Mucosa of descending colon (tissue), 3 donors: ENCODE measurements around the gene MPPED2. TPM values are rescaled to one million over a fixed set of nuclear protein-coding genes. Genes with fewer than 3 reads are reported as not detected.

Source experiments
- ATAC-seq: fragments of 200-7000 bp; cut with Tn5 transposase; one replicate; pipeline ENCODE4 v1.9.1; 2020; ENCODE audit warnings: mild to moderate bottlenecking, moderate library complexity
- DNase-seq, 3 donors: peaks; one replicate each; pipeline ENCODE4 v3.0.0-alpha.2; 2020
- H3K36me3 ChIP-seq: fragments of 200-600 bp; one replicate; pipeline ENCODE4 v1.8.0; 2021; ENCODE audit warnings: low read depth, mild to moderate bottlenecking
- H3K4me1 ChIP-seq: fragments of 200-600 bp; one replicate; pipeline ENCODE4 v1.8.0; 2021; ENCODE audit warnings: low read depth, mild to moderate bottlenecking
- H3K4me3 ChIP-seq: fragments of 200-600 bp; one replicate; pipeline ENCODE4 v1.8.0; 2021; ENCODE audit warnings: mild to moderate bottlenecking
- H3K9me3 ChIP-seq: fragments of 200-600 bp; one replicate; pipeline ENCODE4 v1.8.0; 2021; ENCODE audit warnings: mild to moderate bottlenecking
- CTCF ChIP-seq: fragments of 200-600 bp; IDR thresholded peaks from one replicate; pipeline ENCODE4 v1.8.0; 2022; ENCODE audit warnings: antibody characterized with exemption, mild to moderate bottlenecking
- intact Hi-C, 2 donors: fragments of 100-400 bp; cut with DNase I in 1 of 2; cut with micrococcal nuclease in 1 of 2; formaldehyde crosslinking; loops; one replicate each; pipeline versions ENCODE4 v1.11.0 to v1.11.1; 2022; cut with DNase I, micrococcal nuclease
- total RNA-seq, 3 donors: library from RNA; stranded (reverse); fragmentation: NEBNext Ultra II Directional in 2 of 3; extraction: Animal tissue kit (Norgen Biotek cat#: 25700) in 2 of 3; gene quantifications; one replicate each; pipeline versions ENCODE4 v1.2.1 to v1.2.4, GENCODE V29; 2021 to 2023
- donor health status: DM: no; HTN: no; CAD: no; lungs with moderate emphysema.
- donor health status: DM: no; HTN: no; CAD: no.
- donor health status: DM: no; HTN: yes; CAD: no.

MPPED2 gene
- total RNA-seq, 3 donors from 2014 or later, result 0.64 to 10.1 (median 1.6) TPM

- ATAC-seq (no peak), DNase-seq (no peak)
- no peak overlapping the region for H3K4me3 ChIP-seq
- H3K36me3 ChIP-seq, result no peaks in the 10 kb centered on the region
- H3K4me1 ChIP-seq, result no peaks in the 10 kb centered on the region
- intact Hi-C loops, result no loop called here
- no peaks in the 10 kb centered on the region for H3K9me3 ChIP-seq
- TF ChIP-seq CTCF, result no peak
Measured at GRCh38 chr11:30479899-30480298, 106.3 kb downstream of the MPPED2 start.

- H3K36me3 ChIP-seq, result no peaks in the 10 kb centered on the region
- H3K4me1 ChIP-seq, result no peaks in the 10 kb centered on the region
- TF ChIP-seq CTCF, result no peak
- intact Hi-C loops, result no loop called here
- no peak for ATAC-seq
- no peak for DNase-seq
- H3K4me3 ChIP-seq, result no peak overlapping the region
- no peaks in the 10 kb centered on the region for H3K9me3 ChIP-seq
Measured at GRCh38 chr11:30478923-30479322, 107.2 kb downstream of the MPPED2 start.

GRCh38 chr11:30477061-30477460, 109.1 kb downstream of the MPPED2 start:
- no peaks in the 10 kb centered on the region for H3K36me3 ChIP-seq
- intact Hi-C loops, result no loop called here
- no peak overlapping the region for H3K4me3 ChIP-seq
- no peak for ATAC-seq
- H3K4me1 ChIP-seq, result no peaks in the 10 kb centered on the region
- DNase-seq, result no peak
- no peaks in the 10 kb centered on the region for H3K9me3 ChIP-seq
- no peak for TF ChIP-seq CTCF

GRCh38 chr11:30474151-30474954, 111.8 kb downstream of the MPPED2 start:
- TF ChIP-seq CTCF, result no peak
- intact Hi-C loops, result no loop called here
- no peak overlapping the region for H3K4me3 ChIP-seq
- no peaks in the 10 kb centered on the region for H3K4me1 ChIP-seq
- no peaks in the 10 kb centered on the region for H3K36me3 ChIP-seq
- DNase-seq, result no peak
- ATAC-seq, result no peak
- no peaks in the 10 kb centered on the region for H3K9me3 ChIP-seq

GRCh38 chr11:30471244-30471643, 114.9 kb downstream of the MPPED2 start:
- DNase-seq, result no peak
- H3K4me1 ChIP-seq, result no peaks in the 10 kb centered on the region
- no peaks in the 10 kb centered on the region for H3K9me3 ChIP-seq
- TF ChIP-seq CTCF, result no peak
- H3K4me3 ChIP-seq, result no peak overlapping the region
- no peaks in the 10 kb centered on the region for H3K36me3 ChIP-seq
- ATAC-seq, result no peak
- intact Hi-C loops, result no loop called here

- Histone ChIP-seq H3K4me1 (no peaks in the 10 kb centered on the region), H3K9me3 (no peaks in the 10 kb centered on the region), H3K36me3 (no peaks in the 10 kb centered on the region), H3K4me3 (no peak overlapping the region)
- TF ChIP-seq CTCF, result no peak
- ATAC-seq, result no peak
- intact Hi-C loops, result no loop called here
- no peak for DNase-seq
Measured at GRCh38 chr11:30468881-30469280, 117.3 kb downstream of the MPPED2 start.
